22Rv1 (cell line): ENCODE data around the gene NDFIP1.

Experiments
- CTCF ChIP-seq: fragments of 450-650 bp; IDR thresholded peaks from 2 replicates; pipeline ENCODE4 v1.5.1; 2017; ENCODE audit warnings: mild to moderate bottlenecking
- ZFX ChIP-seq: fragments of 450-650 bp; IDR thresholded peaks from 2 replicates; pipeline ENCODE4 v1.6.1; 2017; ENCODE audit warnings: antibody characterized with exemption, borderline replicate concordance

GRCh38 chr5:142129446-142130066 lies 21.0 kb downstream of the NDFIP1 start:
- TF ChIP-seq CTCF (no peak), ZFX (no peak)
